Gastroesophageal sphincter (tissue), 4 donors: Measurements from ENCODE around the gene IL3. TPM values are rescaled to one million over a fixed set of nuclear protein-coding genes. Genes with fewer than 3 reads are reported as not detected.
A peak's percentile ranks its signal among the peaks of the same experiment; 100 is the strongest.

Source experiments
- ATAC-seq: fragments of 150-250 bp; one replicate; pipeline ENCODE4 v1.9.1; 2016; ENCODE audit warnings: mild to moderate bottlenecking, moderate library complexity
- H3K27ac ChIP-seq, 4 donors: fragments of 200-600 bp; sonication (generic) in 3 of 4; 1 replicate in 3 of 4; 2 replicates in 1 of 4; pipeline ENCODE4 v1.5.1; 2016 to 2019
- H3K27me3 ChIP-seq: fragments of 200-600 bp; sonication (generic); one replicate; pipeline ENCODE4 v1.5.1; 2019
- H3K36me3 ChIP-seq, 2 donors: fragments of 200-600 bp; sonication (generic); one replicate each; pipeline ENCODE4 v1.5.1; 2019; ENCODE audit warnings: control low read depth in 1 of 2
- H3K4me1 ChIP-seq, 3 donors: fragments of 200-600 bp; sonication (generic); 1 replicate in 2 of 3; 2 replicates in 1 of 3; pipeline ENCODE4 v1.5.1; 2016 to 2019; ENCODE audit warnings: control low read depth in 2 of 3
- H3K4me3 ChIP-seq, 2 donors: fragments of 200-600 bp; sonication (generic); one replicate each; pipeline ENCODE4 v1.5.1; 2019; ENCODE audit warnings: mild to moderate bottlenecking in 1 of 2, moderate library complexity in 1 of 2
- H3K9me3 ChIP-seq, 3 donors: fragments of 200-600 bp; sonication (generic); one replicate each; pipeline ENCODE4 v1.5.1; 2017 to 2019; ENCODE audit warnings: control low read depth in 2 of 3
- EP300 ChIP-seq: sonication (generic); formaldehyde crosslinking; IDR thresholded peaks from one replicate; pipeline ENCODE4 v1.6.1; 2017; ENCODE audit warnings: antibody characterized with exemption, mild to moderate bottlenecking
- POLR2A ChIP-seq, 2 donors: fragments of 450-650 bp; IDR thresholded peaks; one replicate each; pipeline ENCODE4 v1.6.1; 2017; ENCODE audit warnings: antibody characterized with exemption in 2 of 2, mild to moderate bottlenecking in 2 of 2, moderate library complexity in 1 of 2
- POLR2AphosphoS5 ChIP-seq: sonication (generic); formaldehyde crosslinking; IDR thresholded peaks from one replicate; pipeline ENCODE4 v1.6.1; 2017; ENCODE audit warnings: antibody characterized with exemption
- WGBS, 2 donors: methylation state at CpG; one replicate each; pipeline ENCODE4 v1.1.5; 2018; ENCODE audit warnings: low coverage in 1 of 2; 5-methylcytosine and 5-hydroxymethylcytosine counted together
- total RNA-seq, 4 donors: library from RNA; depleted of rRNA; stranded (reverse); fragments of >200 nt; gene quantifications; one replicate each; pipeline ENCODE4 v1.1.0, GENCODE V29; 2016
- TF ChIP-seq, protein P1 (sequence below), 4 experiments: fragments of 200-600 bp in 2 of 4; fragments of 450-650 bp in 2 of 4; sonication (generic) in 1 of 4; IDR thresholded peaks; one replicate each; pipeline ENCODE4 v1.5.1; 2017 to 2019; ENCODE audit warnings: antibody characterized with exemption in 4 of 4, mild to moderate bottlenecking in 2 of 4, moderate library complexity in 2 of 4

Gene IL3
- total RNA-seq, 4 donors from 2014 or later, result not detected

GRCh38 chr5:132102101-132102701 is 41.7 kb downstream of the IL3 start:
- Histone ChIP-seq H3K27me3 (no peaks in the 10 kb centered on the region), H3K4me3 (no peak overlapping the region), H3K36me3 (no peaks in the 10 kb centered on the region), H3K9me3 (no peaks in the 10 kb centered on the region), H3K27ac (no peak overlapping the region), H3K4me1 (peaks cover 0 to 15% (median 12%) of the 10 kb centered on the region in 3 donors)
- TF ChIP-seq, protein P1, sequence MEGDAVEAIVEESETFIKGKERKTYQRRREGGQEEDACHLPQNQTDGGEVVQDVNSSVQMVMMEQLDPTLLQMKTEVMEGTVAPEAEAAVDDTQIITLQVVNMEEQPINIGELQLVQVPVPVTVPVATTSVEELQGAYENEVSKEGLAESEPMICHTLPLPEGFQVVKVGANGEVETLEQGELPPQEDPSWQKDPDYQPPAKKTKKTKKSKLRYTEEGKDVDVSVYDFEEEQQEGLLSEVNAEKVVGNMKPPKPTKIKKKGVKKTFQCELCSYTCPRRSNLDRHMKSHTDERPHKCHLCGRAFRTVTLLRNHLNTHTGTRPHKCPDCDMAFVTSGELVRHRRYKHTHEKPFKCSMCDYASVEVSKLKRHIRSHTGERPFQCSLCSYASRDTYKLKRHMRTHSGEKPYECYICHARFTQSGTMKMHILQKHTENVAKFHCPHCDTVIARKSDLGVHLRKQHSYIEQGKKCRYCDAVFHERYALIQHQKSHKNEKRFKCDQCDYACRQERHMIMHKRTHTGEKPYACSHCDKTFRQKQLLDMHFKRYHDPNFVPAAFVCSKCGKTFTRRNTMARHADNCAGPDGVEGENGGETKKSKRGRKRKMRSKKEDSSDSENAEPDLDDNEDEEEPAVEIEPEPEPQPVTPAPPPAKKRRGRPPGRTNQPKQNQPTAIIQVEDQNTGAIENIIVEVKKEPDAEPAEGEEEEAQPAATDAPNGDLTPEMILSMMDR (IDR thresholded peaks at IDR 0.05), result no peak
- TF ChIP-seq POLR2A (IDR thresholded peaks at IDR 0.05) (no peak), EP300 (no peak), POLR2AphosphoS5 (no peak)
- ATAC-seq, result no peak
- 92 to 100% methylated on average over 2 to 3 of the region's 5 CpGs for WGBS, 2 donors

DNA sequence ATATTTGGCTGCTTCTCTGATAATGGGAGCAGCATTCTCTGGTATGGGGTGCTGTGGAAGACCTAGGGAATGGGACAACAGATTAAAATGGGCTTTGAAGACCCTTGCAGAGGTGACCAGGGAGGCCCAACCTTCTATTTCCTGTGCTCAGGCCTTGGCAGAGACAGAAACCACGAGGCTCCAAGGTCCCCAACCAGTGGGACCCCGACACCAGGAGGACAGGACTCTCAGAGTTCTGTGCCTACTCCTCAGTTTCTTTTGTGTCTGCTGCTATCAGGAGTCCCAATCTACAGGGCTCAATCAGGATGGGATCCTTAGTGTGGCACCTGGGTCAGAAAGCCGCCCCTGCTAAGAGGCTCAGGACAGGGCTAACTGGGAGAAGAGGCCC is 42.5 kb downstream of the IL3 start:
- no peaks in the 10 kb centered on the region for H3K9me3 ChIP-seq
- H3K27ac ChIP-seq, result peak overlapping the region in 2 of 4 donors; percentile 31 to 42
- no peak for ATAC-seq
- H3K4me3 ChIP-seq, result no peak overlapping the region
- TF ChIP-seq, protein P1 (IDR thresholded peaks at IDR 0.05), result no peak
- TF ChIP-seq EP300 (no peak), POLR2A (IDR thresholded peaks at IDR 0.05) (no peak), POLR2AphosphoS5 (no peak)
- no peaks in the 10 kb centered on the region for H3K36me3 ChIP-seq
- WGBS, 2 donors, result 67% methylated on average over 1 of the region's 3 CpGs; no CpG with 5 or more reads in 1 of the 2 donors
- no peaks in the 10 kb centered on the region for H3K27me3 ChIP-seq
- H3K4me1 ChIP-seq, result peaks cover 0 to 15% (median 12%) of the 10 kb centered on the region in 3 donors

GRCh38 chr5:132103332-132103951 is 43.0 kb downstream of the IL3 start:
- H3K36me3 ChIP-seq, result no peaks in the 10 kb centered on the region
- H3K27me3 ChIP-seq, result no peaks in the 10 kb centered on the region
- peak; percentile 76 for ATAC-seq
- H3K4me1 ChIP-seq, result peaks cover 0 to 15% (median 12%) of the 10 kb centered on the region in 3 donors
- no peak overlapping the region for H3K4me3 ChIP-seq
- TF ChIP-seq POLR2AphosphoS5 (no peak), EP300 (no peak), POLR2A (IDR thresholded peaks at IDR 0.05) (no peak)
- TF ChIP-seq, protein P1 (IDR thresholded peaks at IDR 0.05), result no peak
- H3K9me3 ChIP-seq, result no peaks in the 10 kb centered on the region
- peak overlapping the region in 2 of 4 donors; percentile 31 to 42 for H3K27ac ChIP-seq

- no peak for TF ChIP-seq POLR2A (IDR thresholded peaks at IDR 0.05)
- no peak for TF ChIP-seq EP300
- TF ChIP-seq, protein P1 (IDR thresholded peaks at IDR 0.05), result no peak
- no peak for TF ChIP-seq POLR2AphosphoS5
- no peak for ATAC-seq
- 67 to 97% methylated on average over 2 to 5 of the region's 6 CpGs for WGBS, 2 donors
- Histone ChIP-seq H3K9me3 (no peaks in the 10 kb centered on the region), H3K36me3 (no peaks in the 10 kb centered on the region), H3K4me1 (peaks cover 0 to 15% (median 12%) of the 10 kb centered on the region in 3 donors), H3K4me3 (no peak overlapping the region), H3K27ac (peak overlapping the region in 1 of 4 donors; percentile 42), H3K27me3 (no peaks in the 10 kb centered on the region)
Observed at GRCh38 chr5:132103969-132104391, 43.5 kb downstream of the IL3 start.

DNA sequence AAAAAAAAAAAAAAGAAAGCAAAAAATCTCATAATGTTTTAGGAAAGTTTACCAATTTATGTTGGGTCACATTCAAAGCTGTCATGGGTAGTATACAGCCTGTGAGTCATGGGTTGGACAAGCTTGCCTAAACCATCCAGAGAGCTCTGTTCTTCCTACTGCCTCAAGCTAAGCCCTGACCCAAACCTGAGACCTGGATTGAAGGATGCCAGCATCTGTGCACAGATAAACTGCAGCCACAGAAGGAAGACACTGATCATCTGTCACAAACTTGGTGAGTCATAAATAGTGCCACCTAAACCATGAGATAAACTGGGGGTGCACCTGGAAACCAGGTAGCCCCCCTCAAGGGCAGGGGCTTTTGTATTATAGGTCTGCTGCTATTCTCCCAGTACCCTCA is 44.1 kb downstream of the IL3 start:
- H3K27me3 ChIP-seq, result no peaks in the 10 kb centered on the region
- no peak for TF ChIP-seq POLR2A (IDR thresholded peaks at IDR 0.05)
- TF ChIP-seq, protein P1 (IDR thresholded peaks at IDR 0.05), result no peak
- no peak for TF ChIP-seq POLR2AphosphoS5
- TF ChIP-seq EP300, result no peak
- H3K36me3 ChIP-seq, result no peaks in the 10 kb centered on the region
- no peak for ATAC-seq
- peaks cover 0 to 15% (median 12%) of the 10 kb centered on the region in 3 donors for H3K4me1 ChIP-seq
- H3K4me3 ChIP-seq, result no peak overlapping the region
- H3K9me3 ChIP-seq, result no peaks in the 10 kb centered on the region
- H3K27ac ChIP-seq, result no peak overlapping the region
